Putamen (tissue), 1 donor: ENCODE data around the gene AKTIP.
A peak's percentile ranks its signal among the peaks of the same experiment; 100 is the strongest.

Source experiments
- DNase-seq: peaks from one replicate; pipeline ENCODE4 v3.0.0-alpha.2; 2016; ENCODE audit warnings: low spot score

The AKTIP gene

DNA sequence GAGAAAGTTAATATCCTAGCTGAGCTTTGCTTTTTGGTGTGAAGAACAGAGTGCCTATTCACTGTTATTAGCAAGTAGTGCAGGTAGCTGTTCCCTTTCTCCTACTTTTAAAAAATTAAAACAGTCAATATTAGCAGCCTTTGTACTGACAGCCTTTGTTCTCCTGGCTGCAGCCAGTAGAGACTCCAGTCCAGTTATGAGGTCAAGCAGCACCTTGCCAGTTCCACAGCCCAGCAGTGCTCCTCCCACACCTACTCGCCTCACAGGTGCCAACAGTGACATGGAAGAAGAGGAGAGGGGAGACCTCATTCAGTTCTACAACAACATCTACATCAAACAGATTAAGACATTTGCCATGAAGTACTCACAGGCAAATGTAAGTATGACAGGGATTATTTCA lies 22.6 kb downstream of the AKTIP start:
- DNase-seq = no peak

DNA sequence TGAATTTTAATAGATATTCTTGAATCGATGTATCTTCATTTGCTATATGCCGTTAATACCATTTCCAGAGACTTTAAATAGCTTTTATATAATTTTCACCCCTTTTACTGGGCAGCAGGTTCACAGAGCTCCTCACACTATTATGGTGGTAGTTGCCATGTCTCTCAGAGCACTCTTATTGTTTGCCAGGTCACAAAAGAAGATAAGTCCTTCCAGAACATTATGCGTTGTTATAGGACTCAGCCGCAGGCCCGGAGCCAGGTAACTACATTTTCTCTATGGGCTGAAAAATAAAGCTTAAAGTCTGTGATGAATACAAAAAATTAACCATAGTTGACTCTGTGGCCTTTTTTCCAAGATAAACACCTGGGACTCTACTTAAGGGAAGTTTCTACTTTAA lies 24.0 kb downstream of the AKTIP start:
- DNase-seq = no peak

DNA sequence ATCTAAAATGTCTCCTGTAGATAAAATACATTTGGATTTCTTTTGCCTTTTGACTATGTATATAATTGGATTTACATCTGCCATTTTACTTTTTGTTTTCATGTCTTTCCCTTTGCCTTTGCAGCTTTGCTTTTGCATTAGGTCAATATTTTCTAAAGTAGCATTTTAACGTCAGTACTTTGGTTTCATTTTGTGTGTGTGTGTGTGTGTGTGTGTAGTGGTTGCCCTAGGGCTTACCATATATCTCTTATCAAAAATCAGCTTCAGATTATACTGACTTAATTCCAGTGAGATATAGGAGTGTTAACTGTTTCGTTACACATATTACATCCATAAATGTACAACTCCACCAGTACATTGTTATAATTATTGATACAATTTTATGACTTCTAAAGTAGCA lies 26.1 kb downstream of the AKTIP start:
- DNase-seq = no peak

DNA sequence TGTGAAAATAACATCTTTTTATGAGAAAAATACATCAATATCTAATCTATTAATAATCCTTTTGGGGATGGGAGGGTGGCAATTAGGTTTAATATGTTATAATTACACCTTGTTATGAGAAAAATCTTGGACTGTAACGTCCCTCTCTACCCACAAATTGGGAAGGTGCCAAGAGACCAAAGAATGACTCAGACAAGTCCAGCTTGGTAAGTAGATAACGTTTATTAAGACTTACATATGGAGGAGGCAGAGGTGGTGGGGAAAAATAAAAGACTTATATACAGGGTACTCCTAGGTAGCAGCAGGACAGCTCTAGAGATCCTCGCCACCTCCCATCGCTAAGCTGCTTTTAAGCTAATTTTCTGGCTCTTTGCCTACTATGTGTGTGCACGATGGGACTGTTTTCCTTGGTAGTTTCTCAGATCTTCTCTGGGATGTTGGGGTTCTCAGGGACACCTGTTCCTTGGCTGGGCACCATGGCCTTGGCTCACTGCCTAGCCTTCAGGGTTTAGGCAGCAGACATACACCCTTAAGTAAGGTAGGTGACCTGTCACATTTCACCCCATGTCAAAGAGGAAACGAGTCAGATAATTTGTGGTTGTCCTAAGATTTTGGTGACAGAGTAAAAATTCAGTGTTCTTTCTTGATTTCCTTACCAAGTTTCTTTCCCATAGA lies 37.3 kb downstream of the AKTIP start:
- no peak for DNase-seq

DNA sequence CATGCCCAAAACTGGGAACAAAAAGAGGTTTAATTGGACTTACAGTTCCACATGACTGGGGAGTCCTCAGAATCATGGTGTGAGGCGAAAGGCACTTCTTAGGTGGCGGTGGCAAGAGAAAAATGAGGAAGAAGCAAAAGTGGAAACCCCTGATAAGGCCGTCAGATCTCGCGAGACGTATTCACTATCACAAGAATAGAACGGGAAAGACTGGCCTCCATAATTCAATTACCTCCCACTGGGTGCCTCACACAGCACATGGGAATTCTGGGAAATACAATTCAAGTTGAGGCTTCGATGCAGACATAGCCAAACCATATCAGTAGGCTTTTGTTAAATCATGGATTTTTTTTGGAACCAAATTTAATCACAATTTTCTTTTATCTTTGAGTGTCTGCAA lies 44.4 kb downstream of the AKTIP start:
- DNase-seq = no peak

DNA sequence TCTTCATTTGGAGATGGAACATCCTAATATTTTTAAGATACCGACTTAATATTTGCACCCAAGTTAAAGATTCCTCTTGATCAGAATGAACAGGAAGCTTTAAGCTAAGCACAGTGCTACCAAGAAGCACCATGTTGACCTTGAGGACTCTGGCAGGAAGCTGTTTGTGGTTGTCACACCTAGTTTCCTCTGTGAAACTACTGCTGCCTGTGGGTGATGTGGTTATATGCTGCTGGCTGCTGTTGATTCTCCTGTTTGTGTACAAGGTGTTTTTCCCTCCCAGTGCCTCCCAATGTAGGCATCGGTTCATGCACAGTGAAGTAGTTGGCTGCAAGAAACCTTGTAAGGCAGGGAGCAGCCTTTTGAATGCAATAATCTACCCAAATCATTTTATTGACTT lies 45.3 kb downstream of the AKTIP start:
- no peak for DNase-seq

DNA sequence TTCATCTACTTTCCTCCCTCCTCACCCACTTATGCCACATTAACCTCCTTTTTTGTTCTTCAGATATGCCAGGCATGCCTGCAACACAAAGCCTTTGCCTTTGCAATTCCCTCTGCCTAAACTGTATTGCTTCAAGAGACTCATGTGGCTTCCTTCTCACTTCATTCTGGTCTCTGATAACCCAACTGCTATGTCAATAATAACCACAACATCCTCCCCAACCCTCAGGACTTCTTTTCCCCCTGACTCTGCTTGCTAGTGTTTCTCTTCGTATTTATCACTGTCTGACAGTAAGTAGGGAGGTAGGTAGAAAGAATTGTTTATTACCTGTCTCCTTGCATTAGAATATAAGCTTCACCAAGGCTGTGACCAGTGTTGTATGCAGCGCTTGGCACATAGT lies 46.4 kb downstream of the AKTIP start:
- DNase-seq = peak; percentile 27

DNA sequence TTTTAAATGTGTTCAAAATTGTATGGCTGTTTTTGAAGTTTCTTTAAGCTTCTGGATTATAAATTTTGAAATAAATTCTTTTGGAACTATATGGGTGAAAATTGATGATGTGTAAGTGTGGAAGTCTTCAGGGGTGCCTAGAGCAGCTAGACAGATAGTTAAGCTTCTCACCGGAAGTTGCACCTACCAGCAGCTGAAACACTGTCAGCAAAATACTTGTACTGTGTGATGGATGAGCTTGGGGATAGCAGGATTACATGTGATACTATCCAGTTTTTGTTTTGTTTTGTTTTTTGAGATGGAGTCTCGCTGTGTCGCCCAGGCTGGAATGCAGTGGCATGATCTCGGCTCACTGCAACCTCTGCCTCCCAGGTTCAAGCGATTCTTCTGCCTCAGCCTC lies 49.1 kb downstream of the AKTIP start:
- DNase-seq = no peak

DNA sequence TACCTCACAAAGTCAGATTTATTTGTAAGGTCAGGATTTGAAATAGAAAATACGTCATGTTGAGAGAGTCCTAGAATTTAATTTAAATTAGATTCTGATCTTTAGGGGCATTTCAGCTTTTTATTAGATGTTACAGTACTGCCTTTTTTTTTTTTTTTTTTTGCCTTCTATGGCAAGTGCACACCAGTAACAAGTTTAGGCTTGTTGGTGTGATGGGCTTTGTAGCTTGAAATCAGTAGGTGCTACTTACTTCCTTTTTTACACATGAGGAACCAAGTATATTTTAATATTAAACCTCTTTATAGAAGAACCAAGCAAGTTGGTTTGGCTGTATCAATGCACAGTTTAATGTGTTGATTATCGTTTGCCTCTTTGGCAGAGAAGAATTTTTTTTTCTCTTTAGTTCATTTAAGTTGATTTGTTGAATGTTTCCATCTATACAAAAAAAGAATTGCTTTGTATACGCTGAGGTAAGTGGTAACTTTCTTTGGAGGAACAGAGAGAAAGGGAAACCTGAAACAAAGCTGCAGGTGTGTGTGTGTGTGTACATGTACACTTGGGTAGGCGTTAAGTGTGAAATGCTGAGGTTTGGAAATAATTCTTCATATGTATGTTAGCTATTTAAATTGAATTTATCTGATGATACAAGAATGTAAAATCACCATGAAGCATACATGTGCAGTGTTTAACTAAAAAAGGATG lies 53.0 kb downstream of the AKTIP start:
- DNase-seq = no peak

DNA sequence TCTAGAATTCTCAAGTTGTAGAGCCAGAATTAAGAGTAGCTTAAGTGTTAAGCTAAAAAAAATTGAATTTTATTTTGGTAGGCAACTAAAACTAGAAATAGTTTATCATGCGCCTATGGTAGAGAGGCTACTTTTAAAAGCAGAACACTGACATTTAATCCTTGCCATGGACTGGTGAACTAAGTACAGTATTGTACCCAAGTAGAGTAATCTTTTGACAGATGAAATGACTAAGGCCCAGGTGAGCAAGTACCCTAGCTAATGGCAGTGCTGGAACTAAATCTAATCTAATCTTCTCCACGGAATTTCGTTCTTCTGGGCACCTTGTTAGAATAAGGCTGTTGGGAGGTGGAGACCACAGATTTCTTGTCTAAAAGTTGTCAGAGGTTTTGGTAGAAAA lies 56.9 kb downstream of the AKTIP start:
- DNase-seq = no peak

DNA sequence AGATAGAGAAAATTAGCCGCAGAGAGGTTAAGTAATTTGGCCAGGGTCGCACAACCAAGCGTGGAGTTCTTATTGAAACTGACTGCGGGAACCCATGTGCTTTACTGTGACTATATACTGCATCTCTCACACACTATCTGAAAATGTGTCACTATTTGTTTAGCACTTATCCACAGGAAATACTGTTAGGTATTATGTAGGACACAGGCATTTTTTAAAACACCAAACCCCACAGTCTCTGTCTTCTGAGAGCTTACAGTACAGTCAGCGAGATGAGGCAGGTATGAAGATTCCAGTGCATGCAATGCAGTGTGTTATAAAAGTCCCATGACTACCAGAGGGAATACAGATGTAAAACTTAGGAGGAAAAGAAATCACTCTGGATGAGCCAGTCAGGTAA lies 57.5 kb downstream of the AKTIP start:
- no peak for DNase-seq
